ENCODE data around the gene TNFRSF1B.
"Not testable (repeated sequence)": the region's sequence is repeated elsewhere in the genome, so short reads cannot be mapped to it uniquely, and the experiment has no call there.

GRCh38 chr1:12224092-12224491, 57.3 kb downstream of the TNFRSF1B start:
- not testable (repeated sequence) for TF ChIP-seq CTCF, EP300 (IDR thresholded peaks at IDR 0.05)
